GM19372 (cell line): ENCODE measurements around the gene TRIM32.

Source experiments
- ATAC-seq: cut with Tn5 transposase; IDR thresholded peaks from one replicate; pipeline ENCODE4 v1.9.1; 2021; ENCODE audit warnings: mild to moderate bottlenecking, low read depth, moderate library complexity; ENCODE audit not compliant: unreplicated experiment

TRIM32 gene

GRCh38 chr9:116687074-116687753 is at the start of gene TRIM32:
TSS of gene TRIM32 (plus strand) at chr9:116687305. CDS start at chr9:116697743, 10,438 bp downstream.
- peak; percentile 98 for ATAC-seq

GRCh38 chr9:116639251-116639741 is 47.8 kb upstream of the TRIM32 start:
- ATAC-seq, result no peak

- no peak for ATAC-seq
Measured at GRCh38 chr9:116641292-116642059, 45.6 kb upstream of the TRIM32 start.

- ATAC-seq, result no peak
Measured at GRCh38 chr9:116643691-116644090, 43.4 kb upstream of the TRIM32 start.

- no peak for ATAC-seq
Measured at GRCh38 chr9:116644091-116644688, 42.9 kb upstream of the TRIM32 start.

- peak; percentile 51 for ATAC-seq
Measured at GRCh38 chr9:116646661-116647514, 40.2 kb upstream of the TRIM32 start.

- ATAC-seq, result no peak
Measured at GRCh38 chr9:116647515-116647809, 39.6 kb upstream of the TRIM32 start.

- ATAC-seq, result no peak
Measured at GRCh38 chr9:116653348-116654058, 33.6 kb upstream of the TRIM32 start.

- ATAC-seq, result no peak
Measured at GRCh38 chr9:116654059-116654355, 33.1 kb upstream of the TRIM32 start.

GRCh38 chr9:116656501-116656971 is 30.6 kb upstream of the TRIM32 start:
- no peak for ATAC-seq

GRCh38 chr9:116656977-116657376 is 30.1 kb upstream of the TRIM32 start:
- ATAC-seq, result no peak

- no peak for ATAC-seq
Measured at GRCh38 chr9:116658265-116658664, 28.8 kb upstream of the TRIM32 start.

- peak; percentile 79 for ATAC-seq
Measured at GRCh38 chr9:116661037-116661954, 25.8 kb upstream of the TRIM32 start.

GRCh38 chr9:116662646-116663310 is 24.3 kb upstream of the TRIM32 start:
- no peak for ATAC-seq

- ATAC-seq, result no peak
Measured at GRCh38 chr9:116663581-116663980, 23.5 kb upstream of the TRIM32 start.

GRCh38 chr9:116668970-116669695 is 18.0 kb upstream of the TRIM32 start:
- no peak for ATAC-seq

GRCh38 chr9:116671605-116672004 is 15.5 kb upstream of the TRIM32 start:
- ATAC-seq, result no peak

GRCh38 chr9:116673375-116673774 is 13.7 kb upstream of the TRIM32 start:
- no peak for ATAC-seq
